C1 segment of cervical spinal cord (tissue), 14 donors: Measurements from ENCODE around the gene EIF5.

Experiments
- DNase-seq, 14 donors: peaks; one replicate each; lab custom pipeline; 2025; lab: John Stamatoyannopoulos, UW

The EIF5 gene

GRCh38 chr14:103310576-103311095 lies 23.4 kb upstream of the EIF5 start:
- DNase-seq: peak in 1 of 14 donors; percentile 2

- peak in 4 of 14 donors; percentile 19 to 46 (median 42) for DNase-seq
Measured at GRCh38 chr14:103311171-103311997, 22.7 kb upstream of the EIF5 start.

- no peak for DNase-seq
Measured at GRCh38 chr14:103312006-103312635, 21.9 kb upstream of the EIF5 start.

- DNase-seq: no peak
Measured at GRCh38 chr14:103313704-103314103, 20.3 kb upstream of the EIF5 start.

GRCh38 chr14:103314496-103315277 lies 19.4 kb upstream of the EIF5 start:
- no peak for DNase-seq

- DNase-seq: peak in 1 of 14 donors; percentile 73
Measured at GRCh38 chr14:103315351-103315911, 18.6 kb upstream of the EIF5 start.

GRCh38 chr14:103315941-103316340 lies 18.1 kb upstream of the EIF5 start:
- no peak for DNase-seq

GRCh38 chr14:103316721-103317121 lies 17.3 kb upstream of the EIF5 start:
- no peak for DNase-seq

- no peak for DNase-seq
Measured at GRCh38 chr14:103317251-103317650, 16.8 kb upstream of the EIF5 start.

- DNase-seq: no peak
Measured at GRCh38 chr14:103317976-103318580, 16.0 kb upstream of the EIF5 start.

GRCh38 chr14:103318750-103319419 lies 15.2 kb upstream of the EIF5 start:
- DNase-seq: no peak

GRCh38 chr14:103319422-103319821 lies 14.6 kb upstream of the EIF5 start:
- no peak for DNase-seq

- DNase-seq: no peak
Measured at GRCh38 chr14:103326078-103326477, 8.0 kb upstream of the EIF5 start.

- no peak for DNase-seq
Measured at GRCh38 chr14:103328941-103329340, 5.1 kb upstream of the EIF5 start.

- no peak for DNase-seq
Measured at GRCh38 chr14:103329401-103330347, 4.4 kb upstream of the EIF5 start.

GRCh38 chr14:103330536-103330935 lies 3.5 kb upstream of the EIF5 start:
- DNase-seq: no peak

GRCh38 chr14:103332143-103332919 lies 1.7 kb upstream of the EIF5 start:
- no peak for DNase-seq
